HG03139 (cell line): Measurements from ENCODE around the gene RDH5.

Experiments used
- ATAC-seq: cut with Tn5 transposase; IDR thresholded peaks from one replicate; pipeline ENCODE4 v1.9.1; 2021; ENCODE audit not compliant: unreplicated experiment

The RDH5 gene

GRCh38 chr12:55711786-55712553, 8.2 kb upstream of the RDH5 start:
- ATAC-seq: no peak

DNA sequence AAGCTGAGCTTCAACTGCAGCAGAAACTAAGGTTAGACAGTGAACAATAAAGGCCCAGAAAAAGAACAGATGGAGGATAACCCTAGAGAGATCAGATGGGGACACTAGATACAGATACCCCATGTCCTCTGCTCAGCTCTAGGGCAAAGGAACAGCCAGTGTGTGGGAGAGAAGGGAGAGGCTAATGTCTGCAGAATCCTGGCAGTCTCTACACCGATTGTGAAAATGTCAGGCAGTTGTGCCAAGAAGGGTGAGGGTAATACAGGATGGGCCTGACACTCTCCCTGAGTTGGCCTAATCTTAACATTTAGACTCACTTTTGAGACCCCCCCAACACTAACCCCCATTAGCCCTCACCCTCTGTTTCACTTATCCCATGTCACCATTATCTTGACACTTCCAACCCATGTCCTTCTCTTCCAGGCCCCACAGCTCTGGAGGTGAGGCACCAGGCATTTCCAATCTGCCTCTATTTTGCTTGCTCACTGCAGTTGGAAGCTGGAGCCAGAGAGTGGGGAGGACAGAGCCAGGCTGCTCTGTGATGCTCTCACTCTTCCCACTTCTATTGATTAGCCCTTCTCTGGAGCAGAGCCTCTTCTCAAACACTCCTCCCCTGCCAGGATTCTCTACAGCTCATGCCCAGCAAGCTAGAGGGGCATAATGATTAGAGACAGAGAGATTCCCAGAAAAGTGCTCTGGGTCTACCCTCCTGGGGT, 7.3 kb upstream of the RDH5 start:
- no peak for ATAC-seq

- no peak for ATAC-seq
Observed at GRCh38 chr12:55713721-55714120, 6.5 kb upstream of the RDH5 start.

GRCh38 chr12:55715169-55715764, 4.9 kb upstream of the RDH5 start:
- ATAC-seq: no peak

GRCh38 chr12:55715833-55716581, 4.2 kb upstream of the RDH5 start, which contains the start of gene BLOC1S1:
BLOC1S1 (plus strand) TSS chr12:55716046; CDS start chr12:55716052, 6 bp downstream.
- peak; percentile 86 for ATAC-seq

DNA sequence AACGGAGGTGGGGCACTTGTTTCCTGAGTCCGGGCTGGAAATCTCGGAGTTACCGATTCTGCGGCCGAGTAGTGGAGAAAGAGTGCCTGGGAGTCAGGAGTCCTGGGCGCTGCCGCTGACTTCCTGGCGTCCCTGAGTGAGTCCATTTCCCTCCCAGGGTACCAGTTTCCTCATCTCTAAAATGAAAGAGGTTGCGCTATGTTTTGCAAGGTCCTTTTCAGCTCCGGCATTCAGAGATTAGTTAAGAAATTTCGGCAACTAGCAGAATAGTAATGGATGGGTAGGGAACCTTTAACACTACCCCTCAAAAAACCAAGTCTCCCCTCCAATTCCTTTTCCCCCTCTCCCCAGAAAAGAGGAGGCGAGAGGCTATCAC, 3.6 kb upstream of the RDH5 start:
- ATAC-seq: no peak

GRCh38 chr12:55717011-55718007, 2.9 kb upstream of the RDH5 start:
- no peak for ATAC-seq

GRCh38 chr12:55718015-55718414, 2.2 kb upstream of the RDH5 start:
- ATAC-seq: no peak

- ATAC-seq: no peak
Observed at GRCh38 chr12:55718624-55719275, 1.4 kb upstream of the RDH5 start.

- ATAC-seq: no peak
Observed at GRCh38 chr12:55719371-55719770, 822 bp upstream of the RDH5 start.

DNA sequence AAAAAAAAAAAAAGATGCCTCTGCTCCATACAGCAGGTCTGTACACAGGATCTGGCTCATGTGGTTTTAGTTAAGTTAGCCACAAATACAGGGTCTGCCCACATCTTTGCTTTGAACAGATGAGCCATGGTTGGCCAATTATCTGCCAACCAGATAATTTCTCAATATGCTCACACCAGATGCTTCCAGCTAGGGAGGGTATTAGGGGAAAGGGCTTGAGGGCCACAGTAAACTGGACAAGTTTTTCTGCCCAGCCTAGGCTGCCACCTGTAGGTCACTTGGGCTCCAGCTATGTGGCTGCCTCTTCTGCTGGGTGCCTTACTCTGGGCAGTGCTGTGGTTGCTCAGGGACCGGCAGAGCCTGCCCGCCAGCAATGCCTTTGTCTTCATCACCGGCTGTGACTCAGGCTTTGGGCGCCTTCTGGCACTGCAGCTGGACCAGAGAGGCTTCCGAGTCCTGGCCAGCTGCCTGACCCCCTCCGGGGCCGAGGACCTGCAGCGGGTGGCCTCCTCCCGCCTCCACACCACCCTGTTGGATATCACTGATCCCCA, 776 bp downstream of the RDH5 start:
- no peak for ATAC-seq

DNA sequence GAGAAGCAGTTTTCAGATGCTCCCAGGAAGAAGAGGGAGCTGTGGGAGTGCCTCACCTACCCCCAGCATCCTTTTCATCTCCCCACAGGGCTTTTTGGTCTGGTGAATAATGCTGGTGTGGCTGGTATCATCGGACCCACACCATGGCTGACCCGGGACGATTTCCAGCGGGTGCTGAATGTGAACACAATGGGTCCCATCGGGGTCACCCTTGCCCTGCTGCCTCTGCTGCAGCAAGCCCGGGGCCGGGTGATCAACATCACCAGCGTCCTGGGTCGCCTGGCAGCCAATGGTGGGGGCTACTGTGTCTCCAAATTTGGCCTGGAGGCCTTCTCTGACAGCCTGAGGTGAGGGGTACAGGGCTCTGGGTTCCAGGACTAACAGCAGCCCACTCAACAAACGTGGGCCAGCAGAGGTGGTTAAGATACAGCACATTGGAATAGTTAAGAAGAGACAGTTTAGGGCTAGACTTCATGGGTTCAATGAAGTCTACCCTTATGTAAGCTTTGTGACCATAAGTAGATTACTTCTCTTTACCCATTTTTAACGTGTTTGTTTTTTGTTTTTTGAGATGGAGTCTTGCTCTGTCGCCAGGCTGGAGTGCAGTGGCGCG, 1.5 kb downstream of the RDH5 start:
- no peak for ATAC-seq

DNA sequence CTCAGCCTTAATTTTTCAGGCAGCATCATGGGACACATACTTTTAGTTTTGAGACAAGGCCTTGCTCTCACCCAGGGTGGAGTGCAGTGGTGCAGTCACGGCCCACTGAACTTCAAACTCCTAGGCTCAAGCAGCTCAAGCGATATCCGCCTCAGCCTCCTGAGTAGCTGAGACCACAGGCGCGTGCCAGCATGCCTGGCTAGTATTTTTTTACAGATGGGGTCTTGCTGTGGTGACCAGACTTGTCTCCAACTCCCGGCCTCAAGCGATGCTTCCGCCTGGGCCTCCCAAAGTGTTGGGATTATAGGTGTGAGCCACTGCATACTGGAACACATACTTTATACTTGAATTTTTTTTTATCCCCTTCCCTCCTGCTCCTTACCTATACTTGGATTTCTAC, 2.8 kb downstream of the RDH5 start:
- no peak for ATAC-seq

DNA sequence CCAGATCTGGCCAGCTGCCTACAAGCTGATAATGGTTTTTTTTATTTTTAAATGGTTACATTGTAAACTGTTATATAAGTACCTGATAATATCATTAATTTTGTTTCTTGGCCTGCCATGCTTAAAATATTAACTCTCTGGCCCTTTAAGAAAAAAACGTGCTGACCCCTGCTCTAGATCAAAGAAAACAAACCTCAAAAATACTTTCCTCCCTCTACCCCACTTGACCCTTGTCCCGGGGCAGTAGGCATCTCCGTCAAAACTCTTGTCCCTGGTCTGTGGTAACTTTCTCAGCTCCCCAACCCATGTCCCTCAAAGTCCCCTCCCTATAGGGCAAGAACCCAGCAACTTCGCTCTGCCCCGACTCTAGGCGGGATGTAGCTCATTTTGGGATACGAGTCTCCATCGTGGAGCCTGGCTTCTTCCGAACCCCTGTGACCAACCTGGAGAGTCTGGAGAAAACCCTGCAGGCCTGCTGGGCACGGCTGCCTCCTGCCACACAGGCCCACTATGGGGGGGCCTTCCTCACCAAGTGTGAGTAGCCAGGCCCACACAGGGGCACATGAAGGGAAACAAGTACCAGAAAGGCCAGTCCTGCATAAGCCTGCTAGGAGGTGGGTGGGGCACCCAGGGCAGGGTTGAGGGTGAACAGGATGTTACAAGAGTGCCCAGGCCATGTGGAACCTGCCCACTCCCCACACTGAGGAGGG, 3.5 kb downstream of the RDH5 start:
- ATAC-seq: no peak

- no peak for ATAC-seq
Observed at GRCh38 chr12:55724226-55724939, 4.2 kb downstream of the RDH5 start.

DNA sequence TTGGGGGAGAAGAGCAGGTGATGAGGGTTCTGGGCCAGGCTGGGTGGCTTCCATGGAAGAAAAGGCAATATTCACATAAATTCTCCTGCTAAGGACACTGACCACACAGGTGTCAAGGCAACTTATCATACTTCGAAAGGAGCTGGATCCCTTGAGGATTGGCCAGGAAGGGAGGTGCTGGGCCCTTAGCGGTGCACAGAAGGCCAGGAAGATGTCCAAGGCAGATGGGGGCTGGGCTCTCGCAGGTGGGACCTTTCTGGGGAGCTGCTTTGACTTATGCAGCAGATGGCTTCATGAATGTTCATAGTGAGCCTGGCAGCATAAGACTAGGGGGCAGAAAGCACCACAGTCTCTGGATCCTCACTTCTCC, 4.7 kb downstream of the RDH5 start:
- ATAC-seq: no peak

GRCh38 chr12:55725556-55725955, 5.4 kb downstream of the RDH5 start:
- ATAC-seq: no peak

- ATAC-seq: no peak
Observed at GRCh38 chr12:55726971-55727370, 6.8 kb downstream of the RDH5 start.
